Measurements from ENCODE around the gene MPHOSPH10. TPM values are rescaled to one million over a fixed set of nuclear protein-coding genes. Genes with fewer than 3 reads are reported as not detected.
"Not testable (repeated sequence)": the region's sequence is repeated elsewhere in the genome, so short reads cannot be mapped to it uniquely, and the experiment has no call there.

The MPHOSPH10 gene, protein sequence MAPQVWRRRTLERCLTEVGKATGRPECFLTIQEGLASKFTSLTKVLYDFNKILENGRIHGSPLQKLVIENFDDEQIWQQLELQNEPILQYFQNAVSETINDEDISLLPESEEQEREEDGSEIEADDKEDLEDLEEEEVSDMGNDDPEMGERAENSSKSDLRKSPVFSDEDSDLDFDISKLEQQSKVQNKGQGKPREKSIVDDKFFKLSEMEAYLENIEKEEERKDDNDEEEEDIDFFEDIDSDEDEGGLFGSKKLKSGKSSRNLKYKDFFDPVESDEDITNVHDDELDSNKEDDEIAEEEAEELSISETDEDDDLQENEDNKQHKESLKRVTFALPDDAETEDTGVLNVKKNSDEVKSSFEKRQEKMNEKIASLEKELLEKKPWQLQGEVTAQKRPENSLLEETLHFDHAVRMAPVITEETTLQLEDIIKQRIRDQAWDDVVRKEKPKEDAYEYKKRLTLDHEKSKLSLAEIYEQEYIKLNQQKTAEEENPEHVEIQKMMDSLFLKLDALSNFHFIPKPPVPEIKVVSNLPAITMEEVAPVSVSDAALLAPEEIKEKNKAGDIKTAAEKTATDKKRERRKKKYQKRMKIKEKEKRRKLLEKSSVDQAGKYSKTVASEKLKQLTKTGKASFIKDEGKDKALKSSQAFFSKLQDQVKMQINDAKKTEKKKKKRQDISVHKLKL
- total RNA-seq, result 10 to 100 TPM; 14.7 to 43.1 (median 21.0) TPM

DNA sequence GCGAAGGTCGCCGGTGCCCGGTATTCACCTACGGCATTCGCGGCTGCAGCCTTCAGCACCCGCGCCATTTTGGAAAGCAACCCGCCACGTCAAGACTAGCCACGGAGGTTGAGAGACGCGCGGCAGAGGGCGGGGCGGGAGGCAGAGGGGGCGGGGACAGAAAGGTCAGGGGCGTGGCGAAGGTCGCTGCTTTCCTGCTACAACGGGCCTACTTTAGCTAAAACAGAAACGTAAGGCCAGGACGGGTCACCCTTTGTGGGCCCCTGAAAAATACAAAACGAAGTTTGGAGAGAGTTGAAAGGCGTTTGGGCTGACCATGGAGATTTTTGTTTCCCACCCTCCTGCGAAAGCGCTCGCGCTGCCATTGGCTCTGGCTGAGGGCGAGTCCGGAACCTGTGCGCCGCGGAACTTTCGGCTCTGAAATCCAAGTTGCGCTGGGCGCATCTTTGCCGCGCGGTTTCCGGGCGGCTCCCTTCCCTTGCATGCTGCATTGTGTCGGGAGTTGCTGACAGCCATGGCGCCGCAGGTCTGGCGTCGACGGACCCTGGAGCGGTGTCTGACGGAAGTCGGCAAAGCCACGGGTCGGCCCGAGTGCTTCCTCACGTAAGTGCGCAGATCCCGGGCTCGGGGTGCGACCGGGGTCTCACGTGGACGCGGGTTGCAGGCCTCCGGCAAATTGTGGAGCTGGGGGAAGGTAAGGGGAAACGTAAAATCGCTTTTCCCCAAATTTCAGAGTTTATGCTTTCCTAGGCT, at the start of gene MPHOSPH10, which contains the start of gene MCEE:
MPHOSPH10 (plus strand) TSS at position 483 of the 753 bp plus-strand sequence; CDS start at position 515, 32 bp downstream.
MCEE (minus strand) TSS at position 78 of the 753 bp plus-strand sequence; CDS start at position 68, 10 bp downstream.
- TF ChIP-seq, protein P1, sequence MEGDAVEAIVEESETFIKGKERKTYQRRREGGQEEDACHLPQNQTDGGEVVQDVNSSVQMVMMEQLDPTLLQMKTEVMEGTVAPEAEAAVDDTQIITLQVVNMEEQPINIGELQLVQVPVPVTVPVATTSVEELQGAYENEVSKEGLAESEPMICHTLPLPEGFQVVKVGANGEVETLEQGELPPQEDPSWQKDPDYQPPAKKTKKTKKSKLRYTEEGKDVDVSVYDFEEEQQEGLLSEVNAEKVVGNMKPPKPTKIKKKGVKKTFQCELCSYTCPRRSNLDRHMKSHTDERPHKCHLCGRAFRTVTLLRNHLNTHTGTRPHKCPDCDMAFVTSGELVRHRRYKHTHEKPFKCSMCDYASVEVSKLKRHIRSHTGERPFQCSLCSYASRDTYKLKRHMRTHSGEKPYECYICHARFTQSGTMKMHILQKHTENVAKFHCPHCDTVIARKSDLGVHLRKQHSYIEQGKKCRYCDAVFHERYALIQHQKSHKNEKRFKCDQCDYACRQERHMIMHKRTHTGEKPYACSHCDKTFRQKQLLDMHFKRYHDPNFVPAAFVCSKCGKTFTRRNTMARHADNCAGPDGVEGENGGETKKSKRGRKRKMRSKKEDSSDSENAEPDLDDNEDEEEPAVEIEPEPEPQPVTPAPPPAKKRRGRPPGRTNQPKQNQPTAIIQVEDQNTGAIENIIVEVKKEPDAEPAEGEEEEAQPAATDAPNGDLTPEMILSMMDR (IDR thresholded peaks at IDR 0.05), result no peak
- TF ChIP-seq POLR2A (IDR thresholded peaks at IDR 0.05), result peak; percentile 60 to 62
- intact Hi-C loops (cut with DNase I; ENCODE audit: low total_unique reads), result no loop called here
- peaks cover 6 to 11% of the 10 kb centered on the region in 2 donors for H3K4me1 ChIP-seq
- H3K36me3 ChIP-seq, result no peaks in the 10 kb centered on the region
- no peaks in the 10 kb centered on the region for H3K27me3 ChIP-seq
- peak; percentile 87 to 88 for DNase-seq
- H3K27ac ChIP-seq, result peak within 1 kb of the TSS; percentile 88 to 93
- H3K4me3 ChIP-seq, result peak within 1 kb of the TSS; percentile 90 to 99
- no peaks in the 10 kb centered on the region for H3K9me3 ChIP-seq

DNA sequence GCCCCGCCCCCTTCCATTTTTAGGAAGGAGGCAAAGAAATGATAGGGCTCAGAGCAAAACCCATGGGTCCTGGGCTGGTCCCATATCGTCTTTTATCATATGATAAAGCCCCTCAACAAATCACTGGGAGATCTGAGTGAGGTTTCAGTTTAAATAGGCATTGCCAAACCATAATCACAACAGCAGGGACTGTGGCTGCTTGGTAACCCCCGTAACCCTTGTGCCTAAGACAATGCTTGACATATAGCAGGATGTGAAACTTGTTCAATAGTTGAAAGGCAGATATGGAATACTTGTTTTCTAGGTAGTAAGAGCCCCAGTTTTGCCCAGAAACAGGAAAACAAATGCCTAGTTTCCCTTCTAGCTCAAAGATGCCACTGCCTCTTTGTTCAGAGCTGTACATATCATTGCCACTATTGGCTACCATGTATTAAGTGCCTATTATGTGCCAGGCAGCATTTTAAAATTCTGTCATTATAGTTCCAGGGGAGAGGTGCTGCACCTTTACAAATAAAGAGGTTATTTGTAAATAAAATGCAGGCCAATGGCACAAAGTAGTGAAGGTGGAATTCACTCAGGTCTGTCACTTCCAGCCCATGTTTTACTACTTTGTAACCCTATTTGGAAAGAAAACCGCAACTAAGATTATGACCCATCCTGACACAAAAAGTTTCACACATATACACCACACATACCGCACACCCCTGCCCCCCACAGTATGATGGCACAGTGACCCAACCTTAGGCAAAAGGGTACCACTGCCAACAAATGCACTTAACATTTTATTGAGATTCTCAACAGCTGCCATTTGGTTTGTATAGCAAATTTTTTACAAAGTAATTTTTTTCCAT, 47.8 kb upstream of the MPHOSPH10 start:
- DNase-seq, result no peak
- Histone ChIP-seq H3K27me3 (no peaks in the 10 kb centered on the region), H3K4me1 (no peaks in the 10 kb centered on the region), H3K9me3 (no peaks in the 10 kb centered on the region), H3K36me3 (no peaks in the 10 kb centered on the region), H3K27ac (no peak overlapping the region), H3K4me3 (no peak overlapping the region)
- TF ChIP-seq, protein P1 (IDR thresholded peaks at IDR 0.05), result no peak
- TF ChIP-seq POLR2A (IDR thresholded peaks at IDR 0.05), result no peak
- intact Hi-C loops (cut with DNase I; ENCODE audit: low total_unique reads), result no loop called here

DNA sequence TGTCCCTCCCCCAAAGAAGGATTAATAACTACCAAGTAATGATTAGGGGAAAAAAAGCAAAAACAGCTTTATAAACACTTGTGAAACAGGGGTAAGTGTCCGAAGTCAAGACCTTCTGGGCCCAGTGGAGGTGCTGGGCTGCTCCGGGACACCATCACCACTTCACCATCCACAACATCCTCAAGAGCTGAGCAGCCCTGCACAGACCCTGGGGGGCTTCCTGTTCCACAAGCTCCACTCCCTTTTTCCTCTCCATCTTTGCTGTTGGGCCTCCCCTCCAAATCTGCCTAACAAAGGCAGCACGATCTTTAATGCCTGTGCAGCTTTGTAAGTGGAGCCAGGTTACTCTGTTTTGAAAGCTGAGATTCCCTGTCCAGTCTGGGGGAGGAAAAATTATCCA, 47.1 kb upstream of the MPHOSPH10 start:
- H3K27ac ChIP-seq; DNase-seq; H3K4me1 ChIP-seq; intact Hi-C loops (cut with DNase I; ENCODE audit: low total_unique reads); H3K36me3 ChIP-seq; H3K4me3 ChIP-seq; H3K27me3 ChIP-seq; H3K9me3 ChIP-seq: not testable (repeated sequence)

DNA sequence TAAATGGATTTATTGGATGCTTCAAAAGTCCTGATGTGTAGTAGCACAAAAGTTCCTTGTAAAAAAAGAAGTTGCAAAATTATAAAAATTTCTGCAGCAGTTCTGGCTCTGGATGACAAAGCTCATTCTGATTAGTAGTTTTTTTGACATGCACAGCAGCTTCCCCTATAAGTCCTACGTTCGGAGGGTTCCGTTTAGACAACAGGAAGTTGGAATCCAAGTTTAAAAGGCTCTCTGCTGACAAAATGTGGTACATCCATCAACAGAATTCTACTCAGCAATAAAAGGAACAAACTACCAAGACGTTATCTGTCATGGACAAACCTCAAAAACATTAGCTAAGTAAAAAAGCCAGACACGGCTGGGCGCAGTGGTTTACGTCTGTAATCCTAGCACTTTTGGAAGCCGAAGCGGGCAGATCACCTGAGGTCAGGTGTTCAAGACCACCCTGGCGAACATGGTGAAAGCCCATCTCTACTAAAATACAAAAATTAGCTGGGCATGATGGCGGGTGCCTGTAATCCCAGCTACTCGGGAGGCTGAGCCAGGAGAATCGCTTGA, 46.6 kb upstream of the MPHOSPH10 start:
- peak overlapping the region in 1 of 2 donors; percentile 26 for H3K4me3 ChIP-seq
- H3K36me3 ChIP-seq; intact Hi-C loops (cut with DNase I; ENCODE audit: low total_unique reads): not testable (repeated sequence)

DNA sequence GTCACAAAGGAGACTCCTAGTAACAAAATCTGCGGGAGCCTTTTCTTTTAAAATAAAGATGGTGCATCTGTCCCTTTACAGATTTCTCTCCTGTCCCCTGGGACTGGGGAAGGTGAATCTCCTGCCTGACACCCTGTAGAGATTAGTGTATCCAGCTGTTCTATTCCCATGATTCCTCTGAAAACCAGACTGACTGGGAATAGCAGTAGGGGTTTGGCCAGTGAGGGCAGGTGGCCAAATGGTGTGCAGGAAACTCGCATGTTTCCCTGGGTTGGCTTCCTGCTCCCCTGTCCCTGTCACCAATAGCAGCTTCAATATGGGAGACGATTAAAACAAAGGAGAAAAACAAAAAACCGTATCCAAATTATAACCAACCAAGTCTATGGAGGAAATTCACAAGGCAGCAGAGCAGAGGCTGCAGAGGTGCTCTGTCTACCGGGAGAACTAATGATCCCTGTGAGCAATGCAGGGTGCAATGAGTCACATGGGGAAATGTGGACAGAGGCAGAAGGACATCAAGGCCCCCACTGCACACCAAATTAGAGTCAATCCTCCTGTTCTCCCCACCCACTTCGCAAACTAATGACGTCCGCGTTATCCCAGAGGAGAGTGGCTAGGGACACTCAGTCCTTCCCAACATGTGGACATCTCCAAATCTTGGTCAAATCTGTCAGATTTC, 45.0 kb upstream of the MPHOSPH10 start:
- H3K36me3 ChIP-seq; H3K9me3 ChIP-seq; H3K4me1 ChIP-seq; H3K4me3 ChIP-seq; intact Hi-C loops (cut with DNase I; ENCODE audit: low total_unique reads); H3K27ac ChIP-seq; H3K27me3 ChIP-seq; DNase-seq: not testable (repeated sequence)

More for the DNA sequence above, 46.6 kb upstream of the MPHOSPH10 start:
- H3K27me3 ChIP-seq, H3K4me1 ChIP-seq, DNase-seq, H3K9me3 ChIP-seq: not testable (repeated sequence)
- H3K27ac ChIP-seq, result peak overlapping the region; percentile 27 to 32

DNA sequence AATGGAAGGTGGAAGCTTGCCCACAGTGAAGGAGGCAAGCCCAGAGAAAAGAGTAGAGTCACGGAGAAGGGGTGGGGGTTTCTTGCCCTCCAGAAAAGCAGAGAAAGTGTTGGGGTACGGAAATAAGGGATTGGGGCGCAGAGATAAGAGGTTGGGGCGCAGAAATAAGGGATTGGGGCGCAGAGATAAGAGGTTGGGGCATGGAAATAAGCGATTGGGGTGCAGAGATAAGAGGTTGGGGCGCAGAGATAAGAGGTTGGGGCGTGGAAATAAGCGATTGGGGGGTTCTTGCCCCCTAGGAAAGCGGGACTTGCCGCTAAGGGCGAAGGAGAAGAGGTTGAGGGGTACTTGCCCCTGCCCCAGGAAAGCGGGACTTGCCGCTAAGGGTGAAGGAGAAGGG, 41.0 kb upstream of the MPHOSPH10 start:
- H3K9me3 ChIP-seq; DNase-seq; H3K27ac ChIP-seq; H3K4me3 ChIP-seq; H3K27me3 ChIP-seq; intact Hi-C loops (cut with DNase I; ENCODE audit: low total_unique reads); H3K36me3 ChIP-seq; H3K4me1 ChIP-seq: not testable (repeated sequence)

DNA sequence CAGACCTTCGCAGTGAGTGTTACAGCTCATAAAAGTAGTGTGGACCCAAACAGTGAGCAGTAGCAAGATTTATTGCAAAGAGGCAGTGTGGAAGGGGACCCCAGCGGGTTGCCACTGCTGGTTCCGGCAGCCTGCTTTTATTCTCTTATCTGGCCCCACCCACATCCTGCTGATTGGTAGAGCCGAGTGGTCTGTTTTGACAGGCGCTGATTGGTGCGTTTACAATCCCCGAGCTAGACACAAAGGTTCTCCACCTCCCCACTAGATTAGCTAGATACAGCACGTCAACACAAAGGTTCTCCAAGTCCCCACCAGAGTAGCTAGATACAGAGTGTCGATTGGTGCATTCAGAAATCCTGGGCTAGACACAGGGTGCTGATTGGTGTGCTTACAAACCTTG, 38.6 kb upstream of the MPHOSPH10 start:
- H3K27ac ChIP-seq, DNase-seq, H3K36me3 ChIP-seq: not testable (repeated sequence)

DNA sequence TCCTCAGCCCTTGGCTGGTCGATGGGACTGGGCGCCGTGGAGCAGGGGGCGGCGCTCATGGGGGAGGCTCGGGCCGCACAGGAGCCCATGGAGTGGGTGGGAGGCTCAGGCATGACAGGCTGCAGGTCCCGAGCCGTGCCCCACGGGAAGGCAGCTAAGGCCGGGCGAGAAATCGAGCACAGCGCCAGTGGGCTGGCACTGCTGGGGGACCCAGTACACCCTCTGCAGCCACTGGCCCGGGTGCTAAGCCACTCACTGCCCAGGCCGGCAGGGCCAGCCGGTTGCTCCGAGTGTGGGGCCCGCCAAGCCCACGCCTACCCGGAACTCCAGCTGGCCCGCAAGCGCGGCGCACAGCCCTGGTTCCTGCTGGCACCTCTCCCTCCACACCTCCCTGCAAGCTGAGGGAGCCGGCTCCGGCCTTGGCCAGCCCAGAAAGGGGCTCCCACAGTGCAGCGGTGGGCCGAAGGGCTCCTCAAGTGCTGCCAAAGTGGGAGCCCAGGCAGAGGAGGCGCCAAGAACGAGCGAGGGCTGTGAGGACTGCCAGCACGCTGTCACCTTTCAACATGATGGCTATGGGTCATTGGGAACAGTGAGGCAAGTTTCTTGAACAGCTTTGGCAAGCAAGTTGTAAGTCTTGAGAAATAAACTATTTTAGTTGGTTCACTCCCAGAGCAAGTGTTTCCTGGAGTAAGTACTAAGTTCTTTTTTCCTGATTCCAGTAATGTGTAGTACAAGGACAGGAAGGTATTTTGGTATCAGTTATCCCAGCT, 37.8 kb upstream of the MPHOSPH10 start:
- H3K27me3 ChIP-seq; DNase-seq; H3K36me3 ChIP-seq; H3K4me1 ChIP-seq; intact Hi-C loops (cut with DNase I; ENCODE audit: low total_unique reads); H3K27ac ChIP-seq; H3K9me3 ChIP-seq; H3K4me3 ChIP-seq: not testable (repeated sequence)

More for the DNA sequence above, 38.6 kb upstream of the MPHOSPH10 start:
- H3K27me3 ChIP-seq; H3K4me3 ChIP-seq; H3K4me1 ChIP-seq; intact Hi-C loops (cut with DNase I; ENCODE audit: low total_unique reads); H3K9me3 ChIP-seq: not testable (repeated sequence)

Data from uterus (tissue), 4 donors.